HepG2 (cell line): ENCODE measurements around the gene SLC25A22. TPM values are rescaled to one million over a fixed set of nuclear protein-coding genes. Genes with fewer than 3 reads are reported as not detected.
A peak's percentile ranks its signal among the peaks of the same experiment; 100 is the strongest.

Experiments used
- AGO2 ChIP-seq: fragments of 200-400 bp; formaldehyde crosslinking; optimal IDR thresholded peaks from 2 replicates; pipeline ENCODE3; 2017; ENCODE audit warnings: mild to moderate bottlenecking, low read depth, low read length, moderate library complexity
- AKAP8 ChIP-seq: sonication (generic); formaldehyde crosslinking; IDR thresholded peaks from 2 replicates; pipeline ENCODE4 v1.5.1; 2020; ENCODE audit warnings: mild to moderate bottlenecking, missing genetic modification reagents
- ARNT ChIP-seq: fragments of 450-650 bp; IDR thresholded peaks from 2 replicates; pipeline ENCODE4 v1.6.1; 2017
- HNRNPLL ChIP-seq: fragments of 200-400 bp; formaldehyde crosslinking; IDR thresholded peaks from 2 replicates; pipeline ENCODE4 v1.6.1; 2017; ENCODE audit warnings: mild to moderate bottlenecking, low read depth, low read length; ENCODE audit not compliant: poor library complexity, severe bottlenecking
- RBFOX2 ChIP-seq: fragments of 200-400 bp; formaldehyde crosslinking; IDR thresholded peaks from 2 replicates; pipeline ENCODE4 v1.6.1; 2017; ENCODE audit warnings: low read depth, mild to moderate bottlenecking, low read length
- ZNF687 ChIP-seq: sonication (generic); formaldehyde crosslinking; IDR thresholded peaks from 2 replicates; pipeline ENCODE4 v1.5.1; 2020; ENCODE audit warnings: mild to moderate bottlenecking, missing genetic modification reagents, moderate library complexity
- ZNF788 ChIP-seq: sonication (generic); formaldehyde crosslinking; IDR thresholded peaks from 2 replicates; pipeline ENCODE4 v1.5.0; 2020; ENCODE audit warnings: mild to moderate bottlenecking, missing genetic modification reagents, borderline replicate concordance
- polyA plus RNA-seq, 8 experiments: library from polyadenylated mRNA; depleted of rRNA in 3 of 8; stranded (reverse) in 7 of 8; unstranded in 1 of 8; fragments of >200 nt; fragmentation: Illumina TruSeq in 4 of 8; extraction: Trizol in 4 of 8; gene quantifications; 2 replicates each; pipeline versions ENCODE4 v1.2.1 to v1.2.3, GENCODE V29; 2011 to 2016; ENCODE audit warnings: low read depth in 4 of 8, missing spikeins in 1 of 8, mixed read lengths in 1 of 8; ENCODE audit not compliant: insufficient read depth in 1 of 8
- total RNA-seq, 5 experiments: library from RNA; depleted of rRNA; stranded (reverse); fragments of >200 nt; fragmentation: Illumina TruSeq; extraction: Trizol; gene quantifications; 2 replicates each; pipeline ENCODE4 v1.2.3, GENCODE V29; 2016; ENCODE audit warnings: low read depth in 1 of 5
- TF ChIP-seq, protein P1 (sequence below), 2 experiments: sonication (generic) in 1 of 2; formaldehyde crosslinking in 1 of 2; IDR thresholded peaks; 2 replicates each; pipeline versions ENCODE4 v1.4.0 to v1.6.1; 2016 to 2020; ENCODE audit warnings: borderline replicate concordance in 1 of 2, low read depth in 1 of 2, mild to moderate bottlenecking in 1 of 2, missing genetic modification reagents in 1 of 2

The SLC25A22 gene
- total and polyA plus RNA-seq, 2 of the 13 experiments (the other 11 are each of a cell fraction or from before 2014, with no cell fraction given): 12.4 to 19.2 TPM

DNA sequence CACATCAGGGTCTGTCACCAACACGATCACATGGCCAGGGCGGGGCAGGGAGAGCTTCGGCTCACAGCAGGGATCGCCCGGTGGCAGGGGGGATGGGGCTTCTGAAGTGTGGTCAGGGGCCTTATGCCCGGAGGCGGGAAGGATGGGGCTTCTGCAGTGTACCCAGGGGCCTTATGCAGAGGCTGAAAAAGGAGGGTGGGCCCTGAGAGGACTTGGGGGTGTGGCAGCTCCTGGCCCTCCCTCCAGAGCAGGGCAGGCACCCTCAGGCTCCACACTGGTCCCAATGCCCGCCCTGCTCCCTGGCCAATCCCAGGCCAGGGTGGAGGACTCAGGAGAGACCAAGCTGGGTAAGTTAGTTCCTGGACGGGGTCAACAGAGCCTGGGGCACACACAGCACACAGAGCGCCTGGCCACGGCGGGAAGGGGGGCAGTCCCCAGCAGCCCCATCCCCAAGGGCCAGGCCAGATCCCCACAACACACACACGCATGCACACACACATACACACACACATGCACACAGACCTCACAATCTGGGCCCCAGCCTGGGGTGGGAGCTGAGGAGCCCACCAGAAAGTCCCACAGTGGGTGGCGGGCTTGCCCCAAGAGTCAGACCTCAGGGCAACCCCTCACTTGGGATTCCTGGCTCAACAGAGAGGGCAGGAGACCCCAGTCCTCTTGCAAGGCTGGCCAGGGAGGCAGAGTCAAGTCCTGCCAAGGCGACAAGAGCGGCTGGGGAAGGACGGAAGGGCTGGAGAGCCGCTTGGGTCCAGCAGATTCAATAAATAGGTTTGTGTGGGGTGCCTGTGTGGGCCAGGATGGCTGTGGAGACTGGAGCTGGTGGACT, 7.1 kb downstream of the SLC25A22 start (continued):
- TF ChIP-seq, protein P1, sequence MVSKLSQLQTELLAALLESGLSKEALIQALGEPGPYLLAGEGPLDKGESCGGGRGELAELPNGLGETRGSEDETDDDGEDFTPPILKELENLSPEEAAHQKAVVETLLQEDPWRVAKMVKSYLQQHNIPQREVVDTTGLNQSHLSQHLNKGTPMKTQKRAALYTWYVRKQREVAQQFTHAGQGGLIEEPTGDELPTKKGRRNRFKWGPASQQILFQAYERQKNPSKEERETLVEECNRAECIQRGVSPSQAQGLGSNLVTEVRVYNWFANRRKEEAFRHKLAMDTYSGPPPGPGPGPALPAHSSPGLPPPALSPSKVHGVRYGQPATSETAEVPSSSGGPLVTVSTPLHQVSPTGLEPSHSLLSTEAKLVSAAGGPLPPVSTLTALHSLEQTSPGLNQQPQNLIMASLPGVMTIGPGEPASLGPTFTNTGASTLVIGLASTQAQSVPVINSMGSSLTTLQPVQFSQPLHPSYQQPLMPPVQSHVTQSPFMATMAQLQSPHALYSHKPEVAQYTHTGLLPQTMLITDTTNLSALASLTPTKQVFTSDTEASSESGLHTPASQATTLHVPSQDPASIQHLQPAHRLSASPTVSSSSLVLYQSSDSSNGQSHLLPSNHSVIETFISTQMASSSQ (IDR thresholded peaks at IDR 0.05; ENCODE audit: low read depth): no peak
- TF ChIP-seq, protein P1 (CRISPR knock-in tag; IDR thresholded peaks at IDR 0.05; ENCODE audit: borderline replicate concordance): no peak
- peak; percentile 77; the same call in 1 of the 2 replicates for TF ChIP-seq AKAP8
- TF ChIP-seq HNRNPLL: peak; percentile 29
- 0 out of 2 replicates have a peak, but pooled peaks have one; percentile 7 for TF ChIP-seq ZNF687
- no peak for TF ChIP-seq ARNT
- peak; percentile 15 for TF ChIP-seq AGO2
- no peak for TF ChIP-seq ZNF788 (CRISPR knock-in tag)
- TF ChIP-seq RBFOX2: 0 out of 2 replicates have a peak, but pooled peaks have one; percentile 21
